ENCODE results near the gene TMEM225B.
"Not testable (repeated sequence)": the region's sequence is repeated elsewhere in the genome, so short reads cannot be mapped to it uniquely, and the experiment has no call there.

The TMEM225B gene

GRCh38 chr7:99623091-99623693, 25.1 kb downstream of the TMEM225B start:
- DNase-seq (ENCODE audit: low read depth), result no peak

GRCh38 chr7:99623702-99624447, 25.8 kb downstream of the TMEM225B start:
- DNase-seq (ENCODE audit: low read depth), result no peak

GRCh38 chr7:99624484-99624883, 26.4 kb downstream of the TMEM225B start:
- no peak for DNase-seq (ENCODE audit: low read depth)

- no peak for DNase-seq (ENCODE audit: low read depth)
These were observed 27.3 kb downstream of the TMEM225B start for GRCh38 chr7:99625321-99625720.

- no peak for DNase-seq (ENCODE audit: low read depth)
These were observed 27.9 kb downstream of the TMEM225B start for GRCh38 chr7:99625961-99626360.

GRCh38 chr7:99626661-99627060, 28.6 kb downstream of the TMEM225B start:
- no peak for DNase-seq (ENCODE audit: low read depth)

GRCh38 chr7:99627513-99627912, 29.4 kb downstream of the TMEM225B start:
- DNase-seq (ENCODE audit: low read depth), result no peak

- DNase-seq (ENCODE audit: low read depth), result no peak
These were observed 30.7 kb downstream of the TMEM225B start for GRCh38 chr7:99628471-99629465.

GRCh38 chr7:99629643-99630042, 31.6 kb downstream of the TMEM225B start:
- no peak for DNase-seq (ENCODE audit: low read depth)

GRCh38 chr7:99631295-99632109, 33.4 kb downstream of the TMEM225B start:
- DNase-seq (ENCODE audit: low read depth), result no peak

GRCh38 chr7:99637414-99637813, 39.3 kb downstream of the TMEM225B start:
- DNase-seq (ENCODE audit: low read depth), result not testable (repeated sequence)

- DNase-seq (ENCODE audit: low read depth), result no peak
These were observed 40.7 kb downstream of the TMEM225B start for GRCh38 chr7:99638731-99639130.

GRCh38 chr7:99639267-99639666, 41.2 kb downstream of the TMEM225B start:
- no peak for DNase-seq (ENCODE audit: low read depth)

GRCh38 chr7:99642027-99642426, 44.0 kb downstream of the TMEM225B start:
- no peak for DNase-seq (ENCODE audit: low read depth)

- DNase-seq (ENCODE audit: low read depth), result no peak
These were observed 45.4 kb downstream of the TMEM225B start for GRCh38 chr7:99643464-99643863.

- no peak for DNase-seq (ENCODE audit: low read depth)
These were observed 46.4 kb downstream of the TMEM225B start for GRCh38 chr7:99644431-99644830.

- no peak for DNase-seq (ENCODE audit: low read depth)
These were observed 47.5 kb downstream of the TMEM225B start for GRCh38 chr7:99645590-99645989.

- DNase-seq (ENCODE audit: low read depth), result no peak
These were observed 50.8 kb downstream of the TMEM225B start for GRCh38 chr7:99648843-99649242.

GRCh38 chr7:99651290-99651689, 53.2 kb downstream of the TMEM225B start:
- DNase-seq (ENCODE audit: low read depth), result no peak

GRCh38 chr7:99652671-99653070, 54.6 kb downstream of the TMEM225B start:
- DNase-seq (ENCODE audit: low read depth), result no peak

GRCh38 chr7:99653269-99653668, 55.2 kb downstream of the TMEM225B start:
- DNase-seq (ENCODE audit: low read depth), result not testable (repeated sequence)

GRCh38 chr7:99653754-99654153, 55.7 kb downstream of the TMEM225B start:
- DNase-seq (ENCODE audit: low read depth), result no peak

Measured in HS-5 (cell line).